ENCODE measurements around the gene TCERG1L. TPM values are rescaled to one million over a fixed set of nuclear protein-coding genes. Genes with fewer than 3 reads are reported as not detected.

TCERG1L gene
- total and polyA plus RNA-seq, 9 of the 15 experiments (the other 6 are each of a cell fraction or from before 2014, with no cell fraction given), result not detected

DNA sequence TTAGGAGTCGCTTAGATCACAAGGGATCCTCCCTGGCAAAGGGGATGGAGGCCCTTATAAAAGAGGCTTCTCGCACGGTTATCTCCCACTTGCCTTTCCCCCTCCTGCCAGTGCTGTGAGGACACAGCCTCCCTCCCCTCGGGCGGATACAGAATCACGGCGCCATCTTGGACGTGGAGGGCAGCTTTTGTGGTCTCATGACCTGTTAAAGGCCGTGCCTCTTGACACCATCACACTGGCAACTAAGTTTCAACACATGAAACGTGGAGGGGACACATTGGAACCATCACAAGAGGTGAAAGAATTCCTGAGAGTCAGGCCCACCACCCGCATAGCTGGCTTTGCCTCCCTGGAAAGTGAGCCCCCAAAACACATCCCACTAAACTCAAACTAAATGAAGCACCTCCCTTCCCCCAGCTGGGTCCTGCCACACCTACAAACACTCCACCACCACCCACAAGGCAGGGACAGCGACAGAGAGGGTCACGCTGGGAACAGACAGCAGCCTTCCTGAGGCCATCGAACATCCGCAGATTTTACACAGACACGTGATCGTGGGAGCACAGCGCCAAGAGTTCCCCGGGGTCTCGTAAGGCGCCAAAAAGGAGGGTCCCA, 110.6 kb downstream of the TCERG1L start (continued):
- TF ChIP-seq, protein P1, sequence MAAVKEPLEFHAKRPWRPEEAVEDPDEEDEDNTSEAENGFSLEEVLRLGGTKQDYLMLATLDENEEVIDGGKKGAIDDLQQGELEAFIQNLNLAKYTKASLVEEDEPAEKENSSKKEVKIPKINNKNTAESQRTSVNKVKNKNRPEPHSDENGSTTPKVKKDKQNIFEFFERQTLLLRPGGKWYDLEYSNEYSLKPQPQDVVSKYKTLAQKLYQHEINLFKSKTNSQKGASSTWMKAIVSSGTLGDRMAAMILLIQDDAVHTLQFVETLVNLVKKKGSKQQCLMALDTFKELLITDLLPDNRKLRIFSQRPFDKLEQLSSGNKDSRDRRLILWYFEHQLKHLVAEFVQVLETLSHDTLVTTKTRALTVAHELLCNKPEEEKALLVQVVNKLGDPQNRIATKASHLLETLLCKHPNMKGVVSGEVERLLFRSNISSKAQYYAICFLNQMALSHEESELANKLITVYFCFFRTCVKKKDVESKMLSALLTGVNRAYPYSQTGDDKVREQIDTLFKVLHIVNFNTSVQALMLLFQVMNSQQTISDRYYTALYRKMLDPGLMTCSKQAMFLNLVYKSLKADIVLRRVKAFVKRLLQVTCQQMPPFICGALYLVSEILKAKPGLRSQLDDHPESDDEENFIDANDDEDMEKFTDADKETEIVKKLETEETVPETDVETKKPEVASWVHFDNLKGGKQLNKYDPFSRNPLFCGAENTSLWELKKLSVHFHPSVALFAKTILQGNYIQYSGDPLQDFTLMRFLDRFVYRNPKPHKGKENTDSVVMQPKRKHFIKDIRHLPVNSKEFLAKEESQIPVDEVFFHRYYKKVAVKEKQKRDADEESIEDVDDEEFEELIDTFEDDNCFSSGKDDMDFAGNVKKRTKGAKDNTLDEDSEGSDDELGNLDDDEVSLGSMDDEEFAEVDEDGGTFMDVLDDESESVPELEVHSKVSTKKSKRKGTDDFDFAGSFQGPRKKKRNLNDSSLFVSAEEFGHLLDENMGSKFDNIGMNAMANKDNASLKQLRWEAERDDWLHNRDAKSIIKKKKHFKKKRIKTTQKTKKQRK (IDR thresholded peaks at IDR 0.05; ENCODE audit: borderline replicate concordance, low read depth, low read length), result no peak
- no peak for TF ChIP-seq JUN (IDR thresholded peaks at IDR 0.05; ENCODE audit: borderline replicate concordance, low read depth, low read length)
- TF ChIP-seq JUN (CRISPR knock-in tag; IDR thresholded peaks at IDR 0.05; ENCODE audit: borderline replicate concordance), result no peak
- no peak for TF ChIP-seq ZNF436 (CRISPR knock-in tag; IDR thresholded peaks at IDR 0.05)
- TF ChIP-seq C11orf30 (IDR thresholded peaks at IDR 0.05; ENCODE audit: low read depth), result no peak

- BruUV-seq (replicated peaks), result no TSS peak
- no peaks in the 10 kb centered on the region for H3K4me1 ChIP-seq (replicated peaks in 1 of 2; ENCODE audit: control insufficient read depth in 2 of 2, insufficient read depth in 2 of 2, low read length in 2 of 2)
- H3K4me3 ChIP-seq, result no peak overlapping the region
- DNase-seq (ENCODE audit: extremely low read depth in 1 of 4, low spot score in 3 of 4) (no peak), FAIRE-seq (no peak), ATAC-seq (no peak)
- no peak overlapping the region for H3K9ac ChIP-seq (ENCODE audit: insufficient read depth in 1 of 2, low read depth in 2 of 2, low read length in 2 of 2)
- H3K9me1 ChIP-seq (ENCODE audit: control insufficient read depth, insufficient read depth, low read length), result no peaks in the 10 kb centered on the region
- WGBS (ENCODE audit: insufficient coverage, low coverage, missing lambda C conversion rate), result 0% methylated on average over 6 of the region's 6 CpGs
- H3K79me2 ChIP-seq (ENCODE audit: control insufficient read depth, insufficient read depth, low read length), result no peaks in the 10 kb centered on the region
- no peaks in the 10 kb centered on the region for H3K9me3 ChIP-seq (replicated peaks; ENCODE audit: control insufficient read depth, insufficient read depth, low read depth, low read length)
- in situ Hi-C loops (cut with MboI) (no loop called here), intact Hi-C loops (cut with micrococcal nuclease) (no loop called here)
- no peaks in the 10 kb centered on the region for H3K36me3 ChIP-seq (ENCODE audit: control insufficient read depth, insufficient read depth, low read length)
- ChIA-PET POLR2A (no interaction called here), CTCF (ENCODE audit: low intra/inter-chr PET ratio) (no interaction called here)
- no peak overlapping the region for H3K27ac ChIP-seq (ENCODE audit: extremely low read depth, low read depth, low read length)
- H2AFZ ChIP-seq (ENCODE audit: low read depth, low read length), result no peak overlapping the region
- no peaks in the 10 kb centered on the region for H4K20me1 ChIP-seq (replicated peaks; ENCODE audit: control insufficient read depth, insufficient read depth, low read length)
- H3K4me2 ChIP-seq (ENCODE audit: insufficient read depth, low read length), result no peak overlapping the region
- H3K27me3 ChIP-seq (ENCODE audit: control insufficient read depth in 2 of 2, insufficient read depth in 2 of 2, low read length in 2 of 2), result peaks cover 0 to 8% of the 10 kb centered on the region in 2 experiments; a peak in 1 of 5 replicates
- TF ChIP-seq RBM25 (IDR thresholded peaks at IDR 0.05; ENCODE audit: low read depth, low read length, severe bottlenecking), result no peak
- TF ChIP-seq IRF1 (CRISPR knock-in tag; IDR thresholded peaks at IDR 0.05; ENCODE audit: borderline replicate concordance), result no peak
- no peak for TF ChIP-seq PHF21A (IDR thresholded peaks at IDR 0.05; ENCODE audit: borderline replicate concordance, low read depth)
- no peak for TF ChIP-seq SMAD1 (IDR thresholded peaks at IDR 0.05; ENCODE audit: low read depth, low read length, partially characterized antibody)
- TF ChIP-seq, protein P2, sequence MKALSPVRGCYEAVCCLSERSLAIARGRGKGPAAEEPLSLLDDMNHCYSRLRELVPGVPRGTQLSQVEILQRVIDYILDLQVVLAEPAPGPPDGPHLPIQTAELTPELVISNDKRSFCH (CRISPR knock-in tag; IDR thresholded peaks at IDR 0.05), result no peak
- TF ChIP-seq, protein P2 (tag; IDR thresholded peaks at IDR 0.05), result no peak
- TF ChIP-seq ZNF592 (IDR thresholded peaks at IDR 0.05), result no peak
Observed at GRCh38 chr10:131199646-131200045, 111.9 kb downstream of the TCERG1L start.
